Epithelial cell of esophagus (primary cell): ENCODE results near the gene CLASP2.

Experiments
- DNase-seq: peaks from one replicate; pipeline ENCODE4 v3.0.0; 2010; ENCODE audit warnings: low read depth
- H3K4me3 ChIP-seq: 2 replicates; pipeline ENCODE4 v1.5.1; 2011; ENCODE audit warnings: mild to moderate bottlenecking, low read length, control low read depth
- TF ChIP-seq, protein P1 (sequence below): IDR thresholded peaks from 2 replicates; pipeline ENCODE4 v1.5.1; 2011; ENCODE audit warnings: low read depth, mild to moderate bottlenecking, low read length, control low read depth, inconsistent platforms; ENCODE audit not compliant: insufficient read depth; ENCODE audit errors: missing control alignments

CLASP2 gene

DNA sequence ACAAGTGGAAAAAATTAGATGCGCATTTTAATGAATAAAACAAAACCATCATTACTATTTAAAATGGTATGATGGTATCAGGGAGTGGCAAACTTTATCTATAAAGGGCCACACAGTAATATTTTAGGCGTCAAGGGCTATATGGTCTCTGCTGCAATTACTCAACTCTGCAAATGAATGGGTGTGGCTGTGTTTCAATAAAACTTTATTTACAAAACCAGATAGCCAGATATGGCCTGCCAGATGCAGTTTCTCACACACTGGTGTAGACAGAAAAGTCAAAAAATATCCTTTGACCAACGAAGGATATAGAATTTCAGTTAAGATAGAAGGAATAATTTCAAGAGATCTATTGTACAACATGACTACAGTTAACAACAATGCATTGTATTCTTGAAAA lies 83.8 kb downstream of the CLASP2 start:
- H3K4me3 ChIP-seq = no peak overlapping the region
- TF ChIP-seq, protein P1, sequence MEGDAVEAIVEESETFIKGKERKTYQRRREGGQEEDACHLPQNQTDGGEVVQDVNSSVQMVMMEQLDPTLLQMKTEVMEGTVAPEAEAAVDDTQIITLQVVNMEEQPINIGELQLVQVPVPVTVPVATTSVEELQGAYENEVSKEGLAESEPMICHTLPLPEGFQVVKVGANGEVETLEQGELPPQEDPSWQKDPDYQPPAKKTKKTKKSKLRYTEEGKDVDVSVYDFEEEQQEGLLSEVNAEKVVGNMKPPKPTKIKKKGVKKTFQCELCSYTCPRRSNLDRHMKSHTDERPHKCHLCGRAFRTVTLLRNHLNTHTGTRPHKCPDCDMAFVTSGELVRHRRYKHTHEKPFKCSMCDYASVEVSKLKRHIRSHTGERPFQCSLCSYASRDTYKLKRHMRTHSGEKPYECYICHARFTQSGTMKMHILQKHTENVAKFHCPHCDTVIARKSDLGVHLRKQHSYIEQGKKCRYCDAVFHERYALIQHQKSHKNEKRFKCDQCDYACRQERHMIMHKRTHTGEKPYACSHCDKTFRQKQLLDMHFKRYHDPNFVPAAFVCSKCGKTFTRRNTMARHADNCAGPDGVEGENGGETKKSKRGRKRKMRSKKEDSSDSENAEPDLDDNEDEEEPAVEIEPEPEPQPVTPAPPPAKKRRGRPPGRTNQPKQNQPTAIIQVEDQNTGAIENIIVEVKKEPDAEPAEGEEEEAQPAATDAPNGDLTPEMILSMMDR = no peak
- DNase-seq = no peak

DNA sequence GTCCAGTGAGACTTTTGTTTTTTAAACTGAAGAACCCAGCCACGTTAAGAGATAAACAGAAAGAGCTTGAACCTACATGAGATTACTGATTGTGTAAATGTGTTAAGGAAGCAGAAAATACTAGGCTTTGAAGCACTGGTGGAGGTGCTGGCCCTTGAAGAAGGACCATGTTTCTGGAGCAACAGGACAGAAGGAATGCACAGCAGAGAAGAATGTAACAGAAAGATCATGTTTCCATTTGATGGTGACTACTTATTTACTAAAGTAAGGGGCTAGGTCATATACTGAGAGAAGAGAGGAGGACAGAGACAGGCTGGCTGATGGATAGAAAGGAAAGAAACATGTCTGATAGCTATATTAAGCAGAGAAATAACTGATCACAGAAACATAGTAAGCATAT lies 88.8 kb downstream of the CLASP2 start:
- H3K4me3 ChIP-seq = no peak overlapping the region
- TF ChIP-seq, protein P1 = no peak
- DNase-seq = no peak

DNA sequence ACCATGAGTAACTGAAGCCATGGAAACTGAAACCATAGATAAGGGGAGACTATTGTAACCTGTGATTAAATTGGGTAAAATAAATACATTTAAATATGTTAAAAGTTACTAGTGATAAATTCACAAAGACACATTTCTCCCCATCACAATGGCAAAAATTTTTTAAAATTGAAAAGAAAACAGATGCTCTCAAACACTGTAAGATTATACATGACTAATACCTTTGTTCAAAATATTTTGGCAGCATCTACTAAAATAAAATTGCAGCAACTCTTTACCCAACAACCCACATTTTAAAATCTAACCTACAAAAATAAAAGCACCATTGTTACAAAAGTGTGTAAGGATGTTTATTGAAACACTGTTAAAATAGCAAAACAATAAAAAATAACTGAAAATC lies 93.3 kb downstream of the CLASP2 start:
- H3K4me3 ChIP-seq = no peak overlapping the region
- no peak for DNase-seq
- TF ChIP-seq, protein P1 = no peak

DNA sequence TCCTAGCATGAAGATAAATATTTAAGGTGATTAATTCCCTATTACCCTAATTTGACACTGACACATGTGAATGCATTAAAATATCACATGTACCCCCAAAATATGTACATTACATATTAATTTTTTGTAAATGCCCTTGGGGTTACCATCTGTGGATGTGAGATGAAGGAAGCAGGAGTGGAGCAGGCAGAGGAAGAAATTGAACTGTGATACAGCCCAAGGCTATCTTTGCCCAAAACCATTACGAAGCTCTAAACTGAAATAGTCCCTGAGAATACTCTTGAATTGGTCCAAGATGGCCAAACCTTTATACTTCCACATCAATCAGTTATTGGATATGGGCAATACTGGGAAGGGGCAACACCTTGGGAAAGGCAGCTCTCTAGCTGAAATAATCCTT lies 105.0 kb downstream of the CLASP2 start:
- TF ChIP-seq, protein P1 = no peak
- DNase-seq = no peak
- no peak overlapping the region for H3K4me3 ChIP-seq

DNA sequence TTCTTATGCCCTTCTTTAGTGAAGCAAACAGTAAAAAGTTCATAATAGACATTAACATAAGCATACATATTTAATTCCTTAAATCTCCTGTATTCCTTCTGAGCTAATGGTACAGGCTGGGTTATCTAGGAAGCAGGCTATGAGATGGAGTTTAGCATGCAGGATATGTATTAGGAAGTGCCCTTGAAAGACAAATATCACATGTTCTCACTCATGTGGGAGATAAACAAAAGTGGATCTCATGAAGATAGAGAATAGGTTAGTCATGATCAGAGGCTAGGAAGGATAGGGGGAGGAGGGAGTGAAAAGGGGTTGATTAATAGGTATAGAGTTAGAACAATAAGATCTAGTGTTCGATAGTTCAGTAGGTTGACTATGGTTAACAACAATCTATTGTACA lies 105.4 kb downstream of the CLASP2 start:
- DNase-seq = no peak
- TF ChIP-seq, protein P1 = no peak
- H3K4me3 ChIP-seq = no peak overlapping the region

- TF ChIP-seq, protein P1 = no peak
- H3K4me3 ChIP-seq = no peak overlapping the region
- no peak for DNase-seq
Observed at GRCh38 chr3:33602829-33603228, 115.2 kb downstream of the CLASP2 start.

- no peak overlapping the region for H3K4me3 ChIP-seq
- TF ChIP-seq, protein P1 = no peak
- no peak for DNase-seq
Observed at GRCh38 chr3:33597257-33597689, 120.8 kb downstream of the CLASP2 start.
